ENCODE results near the gene HOXB9.

HOXB9 gene

GRCh38 chr17:48626245-48627117 lies at the start of gene HOXB9:
Gene HOXB9, minus strand, starts transcription at chr17:48626358. Its CDS starts 89 bp downstream, at chr17:48626269.
- peak; percentile 47 for DNase-seq

- DNase-seq = no peak
Observed at GRCh38 chr17:48672340-48672739, 46.2 kb upstream of the HOXB9 start.

GRCh38 chr17:48671697-48672171 lies 45.6 kb upstream of the HOXB9 start:
- peak; percentile 59 for DNase-seq

GRCh38 chr17:48663134-48663924 lies 37.2 kb upstream of the HOXB9 start:
- DNase-seq = no peak

GRCh38 chr17:48655913-48656312 lies 29.8 kb upstream of the HOXB9 start:
- DNase-seq = no peak

- no peak for DNase-seq
Observed at GRCh38 chr17:48649741-48650140, 23.6 kb upstream of the HOXB9 start.

GRCh38 chr17:48647963-48648245 lies 21.7 kb upstream of the HOXB9 start:
- DNase-seq = no peak

GRCh38 chr17:48647103-48647962 lies 21.2 kb upstream of the HOXB9 start:
- no peak for DNase-seq

GRCh38 chr17:48646183-48647102 lies 20.3 kb upstream of the HOXB9 start:
- DNase-seq = no peak

- no peak for DNase-seq
Observed at GRCh38 chr17:48645639-48646182, 19.6 kb upstream of the HOXB9 start.

GRCh38 chr17:48644910-48645557 lies 18.9 kb upstream of the HOXB9 start:
- DNase-seq = no peak

- DNase-seq = no peak
Observed at GRCh38 chr17:48644159-48644558, 18.0 kb upstream of the HOXB9 start.

GRCh38 chr17:48643697-48644012 lies 17.5 kb upstream of the HOXB9 start:
- DNase-seq = no peak

- no peak for DNase-seq
Observed at GRCh38 chr17:48642843-48643696, 16.9 kb upstream of the HOXB9 start.

GRCh38 chr17:48642059-48642842 lies 16.1 kb upstream of the HOXB9 start:
- DNase-seq = no peak

GRCh38 chr17:48641541-48642058 lies 15.4 kb upstream of the HOXB9 start:
- DNase-seq = no peak

- DNase-seq = no peak
Observed at GRCh38 chr17:48640858-48641180, 14.7 kb upstream of the HOXB9 start.

GRCh38 chr17:48639982-48640857 lies 14.1 kb upstream of the HOXB9 start:
- DNase-seq = no peak
